A549 (cell line): ENCODE measurements around the gene SPTSSA. TPM values are rescaled to one million over a fixed set of nuclear protein-coding genes. Genes with fewer than 3 reads are reported as not detected.

Experiments used
- ATAC-seq, 2 experiments: fragments of 200-7000 bp in 1 of 2; fragments of >200 bp in 1 of 2; cut with Nextera tagmentation in 1 of 2; cut with Tn5 transposase in 1 of 2; 3 replicates each; pipeline versions ENCODE4 v1.8.0 to v1.9.1; 2018 to 2020; ENCODE audit warnings: mild to moderate bottlenecking in 1 of 2, moderate library complexity in 1 of 2
- CTCF ChIA-PET: fragments of 300-600 bp; sonication (Branson Sonifier 250); formaldehyde crosslinking; extraction: SDS; loops from one replicate; lab custom pipeline; 2021; ENCODE audit warnings: antibody characterized with exemption, inconsistent platforms; lab: Yijun Ruan, JAX
- POLR2A ChIA-PET: fragments of 350-600 bp; formaldehyde crosslinking; extraction: SDS; loops from one replicate; lab custom pipeline; 2021; ENCODE audit warnings: antibody characterized with exemption, inconsistent platforms; lab: Yijun Ruan, JAX
- DNase-seq, 2 experiments: peaks; one replicate each; pipeline versions ENCODE4 v3.0.0 to v3.0.0-alpha.2; 2011 to 2016; ENCODE audit warnings: low read depth in 1 of 2, low spot score in 1 of 2
- FAIRE-seq: peaks from 2 replicates; lab custom pipeline; 2011; peaks lifted over from hg19 to GRCh38; lab: Jason Lieb, UNC
- H3K27ac ChIP-seq, 2 experiments: fragments of >200 bp; sonication (Bioruptor Twin); formaldehyde crosslinking; 3 replicates each; pipeline ENCODE4 v1.5.1; 2016 to 2017
- H3K4me1 ChIP-seq: fragments of >200 bp; sonication (Bioruptor Twin); formaldehyde crosslinking; 3 replicates; pipeline ENCODE4 v1.6.1; 2016
- H3K4me2 ChIP-seq: fragments of >200 bp; sonication (Bioruptor Twin); formaldehyde crosslinking; 3 replicates; pipeline ENCODE4 v1.6.1; 2016
- H3K4me3 ChIP-seq: fragments of >200 bp; sonication (Bioruptor Twin); formaldehyde crosslinking; 3 replicates; pipeline ENCODE4 v1.5.1; 2016
- H3K9me3 ChIP-seq: fragments of >200 bp; sonication (Bioruptor Twin); formaldehyde crosslinking; 3 replicates; pipeline ENCODE4 v1.6.1; 2016
- EHMT2 ChIP-seq: fragments of 200-600 bp; sonication (generic); IDR thresholded peaks from 2 replicates; pipeline ENCODE4 v1.6.1; 2016; ENCODE audit warnings: antibody characterized with exemption, low read depth, mild to moderate bottlenecking, moderate library complexity
- GATA3 ChIP-seq: IDR thresholded peaks from 2 replicates; pipeline ENCODE4 v1.6.1; 2012; ENCODE audit warnings: borderline replicate concordance
- HES2 ChIP-seq: fragments of >200 bp; sonication (Bioruptor Twin); formaldehyde crosslinking; IDR thresholded peaks from 2 replicates; pipeline ENCODE4 v1.6.1; 2016
- HOXA7 ChIP-seq: fragments of 250-450 bp; sonication (Bioruptor Pico); IDR thresholded peaks from 2 replicates; pipeline ENCODE4 v1.5.0; 2020; ENCODE audit warnings: mild to moderate bottlenecking, moderate library complexity
- HOXB5 ChIP-seq: fragments of 250-450 bp; sonication (Bioruptor Pico); IDR thresholded peaks from 2 replicates; pipeline ENCODE4 v1.5.0; 2020; ENCODE audit warnings: mild to moderate bottlenecking, moderate library complexity
- JUNB ChIP-seq: fragments of >200 bp; sonication (Bioruptor Twin); formaldehyde crosslinking; IDR thresholded peaks from 2 replicates; pipeline ENCODE4 v1.6.1; 2016
- NPAS2 ChIP-seq: fragments of 250-450 bp; sonication (Bioruptor Pico); IDR thresholded peaks from 2 replicates; pipeline ENCODE4 v1.8.0; 2022; ENCODE audit warnings: mild to moderate bottlenecking, moderate library complexity, borderline replicate concordance
- PHF8 ChIP-seq: fragments of 200-600 bp; sonication (generic); IDR thresholded peaks from 2 replicates; pipeline ENCODE4 v1.6.1; 2016; ENCODE audit warnings: low read depth, mild to moderate bottlenecking, antibody characterized with exemption, moderate library complexity, borderline replicate concordance
- POLR2AphosphoS2 ChIP-seq: conservative IDR thresholded peaks from 2 replicates; pipeline ENCODE4 v1.6.1; 2012; ENCODE audit warnings: low read length, improper control_type of control experiment, inconsistent platforms
- RCOR1 ChIP-seq: fragments of 150-350 bp; IDR thresholded peaks from 2 replicates; pipeline ENCODE4 v1.6.1; 2014; ENCODE audit warnings: antibody characterized with exemption, low read length, low read depth
- REST ChIP-seq: fragments of 200-600 bp; sonication (generic); IDR thresholded peaks from 2 replicates; pipeline ENCODE4 v1.6.1; 2016; ENCODE audit warnings: antibody characterized with exemption, mild to moderate bottlenecking, moderate library complexity
- TFCP2L1 ChIP-seq: fragments of 250-450 bp; sonication (Bioruptor Pico); IDR thresholded peaks from 2 replicates; pipeline ENCODE4 v1.5.0; 2021; ENCODE audit warnings: mild to moderate bottlenecking
- ZFP36 ChIP-seq: fragments of 450-650 bp; IDR thresholded peaks from 2 replicates; pipeline ENCODE4 v1.6.1; 2014; ENCODE audit warnings: borderline replicate concordance; ENCODE audit not compliant: partially characterized antibody
- WGBS: methylation state at CpG from one replicate; pipeline ENCODE4 v1.1.6; 2017; ENCODE audit errors: missing lambda C conversion rate; 5-methylcytosine and 5-hydroxymethylcytosine counted together
- polyA plus RNA-seq, 4 experiments: library from polyadenylated mRNA; depleted of rRNA in 3 of 4; stranded (reverse); fragments of >200 nt; fragmentation: RNase III in 1 of 4; extraction: RNeasy Plus Mini Kit Qiagen cat#74134 plus additional on column Dnase treatment in 1 of 4; gene quantifications; 2 replicates in 3 of 4; 3 replicates in 1 of 4; pipeline ENCODE4 v1.2.3, GENCODE V29; 2011 to 2017
- TF ChIP-seq, protein P1 (sequence below): IDR thresholded peaks from 2 replicates; pipeline ENCODE4 v1.6.1; 2012
- TF ChIP-seq, protein P2 (sequence below): fragments of 150-350 bp; IDR thresholded peaks from 2 replicates; pipeline ENCODE4 v1.6.1; 2014; ENCODE audit warnings: low read depth, mild to moderate bottlenecking, low read length

The SPTSSA gene
- polyA plus RNA-seq, 2 of the 4 experiments (the other 2 are of a cell fraction) = 68.0 to 105 TPM

- WGBS = under 1% methylated on average over 17 of the region's 45 CpGs
- H3K9me3 ChIP-seq = no peaks in the 10 kb centered on the region
- H3K27ac ChIP-seq = peak overlapping the region; percentile 88 to 92
- TF ChIP-seq POLR2AphosphoS2 (no peak), GATA3 (no peak; the same call in 1 of the 2 replicates), REST (0 out of 2 replicates have a peak, but pooled peaks have one; percentile 4), HES2 (no peak), PHF8 (peak; percentile 59; the same call in 1 of the 2 replicates), EHMT2 (no peak), TFCP2L1 (CRISPR knock-in tag) (no peak), HOXB5 (CRISPR knock-in tag) (no peak), HOXA7 (CRISPR knock-in tag) (no peak)
- TF ChIP-seq, protein P1, sequence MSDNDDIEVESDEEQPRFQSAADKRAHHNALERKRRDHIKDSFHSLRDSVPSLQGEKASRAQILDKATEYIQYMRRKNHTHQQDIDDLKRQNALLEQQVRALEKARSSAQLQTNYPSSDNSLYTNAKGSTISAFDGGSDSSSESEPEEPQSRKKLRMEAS = no peak
- ChIA-PET CTCF (interaction anchor here (1.9 kb wide), 1 partner anchor 130 kb away, joined by 4 read pairs; no protein-coding TSS in a partner anchor), POLR2A (interaction anchor here (0.6 to 3.6 kb wide), 5 partner anchors 8 to 93 kb away, joined by 3 to 26 read pairs (median 4); no protein-coding TSS in a partner anchor)
- ATAC-seq (peak; percentile 63 to 68), FAIRE-seq (no peak), DNase-seq (peak; percentile 41 to 73)
- H3K4me3 ChIP-seq = peak overlapping the region; percentile 79
- H3K4me1 ChIP-seq = peaks cover 36% of the 10 kb centered on the region
- peak overlapping the region; percentile 74 for H3K4me2 ChIP-seq
Measured at GRCh38 chr14:34461334-34462131, 507 bp downstream of the SPTSSA start.

- FAIRE-seq (no peak), DNase-seq (no peak), ATAC-seq (no peak)
- TF ChIP-seq PHF8 (no peak), NPAS2 (CRISPR knock-in tag) (no peak), JUNB (no peak), GATA3 (peak; percentile 12; the same call in 1 of the 2 replicates), RCOR1 (no peak), ZFP36 (no peak)
- TF ChIP-seq, protein P2, sequence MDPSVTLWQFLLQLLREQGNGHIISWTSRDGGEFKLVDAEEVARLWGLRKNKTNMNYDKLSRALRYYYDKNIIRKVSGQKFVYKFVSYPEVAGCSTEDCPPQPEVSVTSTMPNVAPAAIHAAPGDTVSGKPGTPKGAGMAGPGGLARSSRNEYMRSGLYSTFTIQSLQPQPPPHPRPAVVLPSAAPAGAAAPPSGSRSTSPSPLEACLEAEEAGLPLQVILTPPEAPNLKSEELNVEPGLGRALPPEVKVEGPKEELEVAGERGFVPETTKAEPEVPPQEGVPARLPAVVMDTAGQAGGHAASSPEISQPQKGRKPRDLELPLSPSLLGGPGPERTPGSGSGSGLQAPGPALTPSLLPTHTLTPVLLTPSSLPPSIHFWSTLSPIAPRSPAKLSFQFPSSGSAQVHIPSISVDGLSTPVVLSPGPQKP = no peak
- H3K4me1 ChIP-seq = peaks cover 36% of the 10 kb centered on the region
- H3K4me2 ChIP-seq = peak overlapping the region; percentile 74
- peak overlapping the region; percentile 79 for H3K4me3 ChIP-seq
- peak overlapping the region; percentile 88 to 92 for H3K27ac ChIP-seq
- 1% methylated on average over 2 of the region's 2 CpGs for WGBS
- ChIA-PET POLR2A (interaction anchor here (1.0 to 3.6 kb wide), 2 partner anchors 36 to 37 kb away, joined by 3 to 26 read pairs; no protein-coding TSS in a partner anchor), CTCF (interaction anchor here (0.6 to 1.9 kb wide), 2 partner anchors 20 to 129 kb away, joined by 3 to 4 read pairs; no protein-coding TSS in a partner anchor)
- H3K9me3 ChIP-seq = no peaks in the 10 kb centered on the region
Measured at GRCh38 chr14:34460841-34461240, 1.2 kb downstream of the SPTSSA start.
